Neural progenitor cell (in vitro differentiated cells): ENCODE measurements around the gene LDLRAD4. TPM values are rescaled to one million over a fixed set of nuclear protein-coding genes. Genes with fewer than 3 reads are reported as not detected.
"Not testable (repeated sequence)": the region's sequence is repeated elsewhere in the genome, so short reads cannot be mapped to it uniquely, and the experiment has no call there.

Source experiments
- DNase-seq: peaks from one replicate; pipeline ENCODE4 v3.0.0-alpha.2; 2016; ENCODE audit warnings: low spot score
- H2AFZ ChIP-seq: fragments of 200-600 bp; sonication (generic); replicated peaks from 2 replicates; pipeline ENCODE4 v1.6.1; 2016; ENCODE audit warnings: antibody characterized with exemption
- H3F3A ChIP-seq: fragments of 200-600 bp; sonication (generic); 2 replicates; pipeline ENCODE4 v1.6.1; 2016; ENCODE audit warnings: antibody characterized with exemption, low read depth
- H3K27ac ChIP-seq: fragments of 200-600 bp; sonication (generic); 2 replicates; pipeline ENCODE4 v1.5.1; 2016; ENCODE audit warnings: mild to moderate bottlenecking
- H3K27me3 ChIP-seq: fragments of 200-600 bp; sonication (generic); 2 replicates; pipeline ENCODE4 v1.6.1; 2016; ENCODE audit warnings: mild to moderate bottlenecking, moderate library complexity
- H3K36me3 ChIP-seq: fragments of 200-600 bp; sonication (generic); 2 replicates; pipeline ENCODE4 v1.5.1; 2016
- H3K4me1 ChIP-seq: fragments of 200-600 bp; sonication (generic); 2 replicates; pipeline ENCODE4 v1.6.1; 2016; ENCODE audit warnings: mixed run types
- H3K4me2 ChIP-seq: fragments of 200-600 bp; sonication (generic); 2 replicates; pipeline ENCODE4 v1.6.1; 2016
- H3K4me3 ChIP-seq: fragments of 200-600 bp; sonication (generic); 2 replicates; pipeline ENCODE4 v1.5.1; 2016
- H3K79me2 ChIP-seq: fragments of 200-600 bp; sonication (generic); 2 replicates; pipeline ENCODE4 v1.6.1; 2016; ENCODE audit warnings: low read depth
- H3K9ac ChIP-seq: fragments of 200-600 bp; sonication (generic); 2 replicates; pipeline ENCODE4 v1.6.1; 2016
- H3K9me3 ChIP-seq: fragments of 200-600 bp; sonication (generic); 2 replicates; pipeline ENCODE4 v1.5.1; 2016; ENCODE audit warnings: low read depth
- H4K20me1 ChIP-seq: fragments of 200-600 bp; sonication (generic); 2 replicates; pipeline ENCODE4 v1.6.1; 2016; ENCODE audit warnings: low read depth
- H3K27ac Mint-ChIP-seq: 3 replicates; pipeline ENCODE4 v1.8.0; 2021; ENCODE audit warnings: mixed read lengths
- H3K27me3 Mint-ChIP-seq: 2 replicates; pipeline ENCODE4 v1.8.0; 2022; ENCODE audit warnings: low read depth, mild to moderate bottlenecking, inconsistent platforms, moderate library complexity, mixed read lengths; ENCODE audit not compliant: insufficient read depth
- H3K36me3 Mint-ChIP-seq: 3 replicates; pipeline ENCODE4 v1.8.0; 2021; ENCODE audit warnings: mixed read lengths
- H3K4me1 Mint-ChIP-seq: 3 replicates; pipeline ENCODE4 v1.8.0; 2021; ENCODE audit warnings: mixed read lengths
- H3K4me3 Mint-ChIP-seq: 3 replicates; pipeline ENCODE4 v1.8.0; 2021; ENCODE audit warnings: mild to moderate bottlenecking, moderate library complexity, mixed read lengths
- H3K9me3 Mint-ChIP-seq: 3 replicates; pipeline ENCODE4 v1.8.0; 2020; ENCODE audit warnings: mixed read lengths
- EZH2 ChIP-seq: fragments of 200-600 bp; sonication (generic); IDR thresholded peaks from 2 replicates; pipeline ENCODE4 v1.6.1; 2017; ENCODE audit warnings: antibody characterized with exemption, mild to moderate bottlenecking, moderate library complexity
- EZH2phosphoT487 ChIP-seq: fragments of 200-600 bp; sonication (generic); IDR thresholded peaks from 2 replicates; pipeline ENCODE4 v1.6.1; 2017; ENCODE audit warnings: antibody characterized with exemption
- total RNA-seq: library from RNA; depleted of rRNA; stranded (reverse); fragments of >200 nt; gene quantifications from 2 replicates; pipeline ENCODE4 v1.2.3, GENCODE V29; 2015; ENCODE audit warnings: low replicate concordance
- TF ChIP-seq, protein P1 (sequence below): fragments of 200-600 bp; sonication (generic); IDR thresholded peaks from 2 replicates; pipeline ENCODE4 v1.5.1; 2017; ENCODE audit warnings: antibody characterized with exemption, mild to moderate bottlenecking

Gene LDLRAD4
- total RNA-seq, 1 donor from 2014 or later, result 0.65 TPM

DNA sequence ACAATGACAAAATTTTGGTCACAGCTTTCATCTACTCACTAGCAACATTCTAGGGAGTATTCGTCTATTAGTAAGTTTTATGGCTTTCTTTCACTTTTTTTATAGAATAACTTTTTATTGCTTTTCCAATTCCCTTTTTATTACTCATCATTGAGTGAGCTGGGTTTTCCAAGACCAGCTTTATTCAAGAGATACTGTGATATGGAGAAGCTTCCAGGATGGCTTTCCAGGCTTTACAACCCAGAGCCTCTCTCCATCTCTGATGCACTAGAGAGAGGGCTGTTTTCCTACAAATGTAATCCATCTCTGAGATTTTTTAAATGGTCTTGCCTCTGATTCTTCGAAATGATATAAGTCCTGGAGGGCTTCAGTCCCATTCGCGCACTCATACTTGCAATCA, 118.3 kb downstream of the LDLRAD4 start:
- Histone ChIP-seq H3F3A (no peaks in the 10 kb centered on the region), H2AFZ (no peak overlapping the region), H3K9me3 (peaks cover 4% of the 10 kb centered on the region), H3K4me3 (no peak overlapping the region), H3K4me2 (no peak overlapping the region), H3K9ac (no peak overlapping the region), H3K4me1 (no peaks in the 10 kb centered on the region), H3K79me2 (no peaks in the 10 kb centered on the region), H3K36me3 (no peaks in the 10 kb centered on the region), H3K27ac (no peak overlapping the region), H4K20me1 (no peaks in the 10 kb centered on the region), H3K27me3 (no peaks in the 10 kb centered on the region)
- Mint-ChIP-seq H3K9me3 (peaks cover 33% of the 10 kb centered on the region), H3K4me3 (no peak overlapping the region), H3K27ac (no peak overlapping the region), H3K36me3 (no peaks in the 10 kb centered on the region), H3K4me1 (peaks cover 4% of the 10 kb centered on the region), H3K27me3 (no peaks in the 10 kb centered on the region)
- TF ChIP-seq, protein P1, sequence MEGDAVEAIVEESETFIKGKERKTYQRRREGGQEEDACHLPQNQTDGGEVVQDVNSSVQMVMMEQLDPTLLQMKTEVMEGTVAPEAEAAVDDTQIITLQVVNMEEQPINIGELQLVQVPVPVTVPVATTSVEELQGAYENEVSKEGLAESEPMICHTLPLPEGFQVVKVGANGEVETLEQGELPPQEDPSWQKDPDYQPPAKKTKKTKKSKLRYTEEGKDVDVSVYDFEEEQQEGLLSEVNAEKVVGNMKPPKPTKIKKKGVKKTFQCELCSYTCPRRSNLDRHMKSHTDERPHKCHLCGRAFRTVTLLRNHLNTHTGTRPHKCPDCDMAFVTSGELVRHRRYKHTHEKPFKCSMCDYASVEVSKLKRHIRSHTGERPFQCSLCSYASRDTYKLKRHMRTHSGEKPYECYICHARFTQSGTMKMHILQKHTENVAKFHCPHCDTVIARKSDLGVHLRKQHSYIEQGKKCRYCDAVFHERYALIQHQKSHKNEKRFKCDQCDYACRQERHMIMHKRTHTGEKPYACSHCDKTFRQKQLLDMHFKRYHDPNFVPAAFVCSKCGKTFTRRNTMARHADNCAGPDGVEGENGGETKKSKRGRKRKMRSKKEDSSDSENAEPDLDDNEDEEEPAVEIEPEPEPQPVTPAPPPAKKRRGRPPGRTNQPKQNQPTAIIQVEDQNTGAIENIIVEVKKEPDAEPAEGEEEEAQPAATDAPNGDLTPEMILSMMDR, result no peak
- TF ChIP-seq EZH2 (no peak), EZH2phosphoT487 (no peak)
- DNase-seq, result no peak

DNA sequence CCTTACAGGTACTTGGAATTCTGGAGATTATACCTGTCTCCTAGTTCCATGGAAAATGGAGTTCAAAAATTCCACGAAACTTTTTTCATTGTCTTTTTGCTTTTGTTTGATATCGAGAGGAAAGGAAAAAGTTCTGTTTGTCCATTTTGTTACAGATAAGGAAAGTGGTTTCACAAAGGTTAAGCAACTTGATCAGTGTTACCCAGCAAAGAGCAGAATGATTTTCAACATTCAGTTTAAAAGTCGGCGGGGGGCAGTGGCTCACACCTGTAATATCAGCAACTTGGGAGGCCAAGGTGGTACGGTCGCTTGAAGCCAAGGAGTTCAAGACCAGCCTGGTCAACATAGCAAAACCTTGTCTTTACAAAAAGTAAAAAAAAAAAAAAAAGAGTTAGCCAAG, 118.8 kb downstream of the LDLRAD4 start:
- Histone ChIP-seq H3K4me2 (no peak overlapping the region), H2AFZ (no peak overlapping the region), H3K79me2 (no peaks in the 10 kb centered on the region), H3F3A (no peaks in the 10 kb centered on the region), H3K9me3 (peaks cover 4% of the 10 kb centered on the region), H4K20me1 (no peaks in the 10 kb centered on the region), H3K9ac (no peak overlapping the region), H3K4me3 (no peak overlapping the region), H3K27ac (no peak overlapping the region), H3K36me3 (no peaks in the 10 kb centered on the region), H3K27me3 (no peaks in the 10 kb centered on the region), H3K4me1 (no peaks in the 10 kb centered on the region)
- Mint-ChIP-seq H3K36me3 (no peaks in the 10 kb centered on the region), H3K9me3 (peaks cover 33% of the 10 kb centered on the region), H3K4me3 (no peak overlapping the region), H3K27me3 (no peaks in the 10 kb centered on the region), H3K27ac (no peak overlapping the region), H3K4me1 (peaks cover 4% of the 10 kb centered on the region)
- TF ChIP-seq EZH2phosphoT487, result no peak
- no peak for TF ChIP-seq EZH2
- TF ChIP-seq, protein P1, result no peak
- no peak for DNase-seq

DNA sequence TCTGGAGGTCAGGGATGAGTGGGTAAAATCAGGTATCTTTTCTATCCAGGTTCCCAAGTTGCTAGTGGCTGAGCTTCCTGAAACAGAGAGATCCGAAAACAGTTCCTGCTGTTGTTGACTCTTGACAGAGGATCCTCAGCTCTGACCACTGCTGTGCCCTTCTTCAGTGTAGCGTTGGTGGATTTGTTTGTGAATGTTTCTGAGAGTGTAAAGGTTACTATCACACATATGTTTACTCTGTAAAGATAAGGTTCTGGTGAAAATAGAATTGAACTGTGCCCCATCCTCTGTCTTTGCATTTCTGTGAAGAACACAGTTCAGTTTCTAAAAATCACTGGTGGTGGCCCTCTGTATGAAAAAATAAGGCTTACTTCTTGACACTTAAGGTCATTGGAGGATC, 119.8 kb downstream of the LDLRAD4 start:
- H3K9ac ChIP-seq, result no peak overlapping the region
- H3K9me3 ChIP-seq, result peaks cover 4% of the 10 kb centered on the region
- no peak overlapping the region for H3K27ac Mint-ChIP-seq
- peaks cover 4% of the 10 kb centered on the region for H3K4me1 Mint-ChIP-seq
- H3K4me1 ChIP-seq, result no peaks in the 10 kb centered on the region
- no peak for DNase-seq
- no peaks in the 10 kb centered on the region for H3K27me3 Mint-ChIP-seq
- H3K4me3 Mint-ChIP-seq, result no peak overlapping the region
- H2AFZ ChIP-seq, result no peak overlapping the region
- H3K4me2 ChIP-seq, result no peak overlapping the region
- H3F3A ChIP-seq, result no peaks in the 10 kb centered on the region
- no peaks in the 10 kb centered on the region for H3K36me3 Mint-ChIP-seq
- no peak overlapping the region for H3K4me3 ChIP-seq
- TF ChIP-seq, protein P1, result no peak
- TF ChIP-seq EZH2, result no peak
- TF ChIP-seq EZH2phosphoT487, result no peak
- H3K79me2 ChIP-seq, result no peaks in the 10 kb centered on the region
- no peaks in the 10 kb centered on the region for H3K27me3 ChIP-seq
- H4K20me1 ChIP-seq, result no peaks in the 10 kb centered on the region
- H3K27ac ChIP-seq, result no peak overlapping the region
- H3K9me3 Mint-ChIP-seq, result peaks cover 26% of the 10 kb centered on the region
- no peaks in the 10 kb centered on the region for H3K36me3 ChIP-seq

DNA sequence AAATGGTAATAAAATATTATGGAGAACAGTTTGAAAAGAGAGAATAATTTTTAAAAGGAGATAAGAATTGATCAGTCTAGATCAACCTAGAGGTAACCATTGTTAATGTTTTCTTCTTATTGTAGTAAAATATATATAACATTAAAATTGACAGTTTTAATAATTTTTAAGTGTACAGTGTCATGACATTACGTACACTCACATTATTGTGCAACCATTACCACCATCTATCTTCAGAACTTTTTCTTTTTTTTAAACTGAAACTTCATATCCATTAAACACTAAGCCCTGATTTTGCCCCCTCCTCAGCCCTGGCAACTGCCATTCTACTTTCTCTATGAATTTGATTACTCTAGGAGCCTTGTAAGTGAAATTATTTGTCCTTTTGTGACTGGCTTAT, 121.1 kb downstream of the LDLRAD4 start:
- no peak overlapping the region for H3K27ac Mint-ChIP-seq
- no peaks in the 10 kb centered on the region for H3K36me3 Mint-ChIP-seq
- H3K4me2 ChIP-seq, result no peak overlapping the region
- no peaks in the 10 kb centered on the region for H3K4me1 ChIP-seq
- no peaks in the 10 kb centered on the region for H3K79me2 ChIP-seq
- no peaks in the 10 kb centered on the region for H3K27me3 Mint-ChIP-seq
- H3K4me1 Mint-ChIP-seq, result peaks cover 4% of the 10 kb centered on the region
- no peaks in the 10 kb centered on the region for H3K27me3 ChIP-seq
- no peak overlapping the region for H3K4me3 Mint-ChIP-seq
- H3F3A ChIP-seq, result no peaks in the 10 kb centered on the region
- H3K27ac ChIP-seq, result no peak overlapping the region
- H3K4me3 ChIP-seq, result no peak overlapping the region
- H2AFZ ChIP-seq, result no peak overlapping the region
- peaks cover 27% of the 10 kb centered on the region for H3K9me3 Mint-ChIP-seq
- no peak for DNase-seq
- H3K9ac ChIP-seq, result no peak overlapping the region
- no peaks in the 10 kb centered on the region for H3K36me3 ChIP-seq
- H4K20me1 ChIP-seq, result no peaks in the 10 kb centered on the region
- TF ChIP-seq, protein P1, result no peak
- TF ChIP-seq EZH2 (no peak), EZH2phosphoT487 (no peak)
- peaks cover 4% of the 10 kb centered on the region for H3K9me3 ChIP-seq

DNA sequence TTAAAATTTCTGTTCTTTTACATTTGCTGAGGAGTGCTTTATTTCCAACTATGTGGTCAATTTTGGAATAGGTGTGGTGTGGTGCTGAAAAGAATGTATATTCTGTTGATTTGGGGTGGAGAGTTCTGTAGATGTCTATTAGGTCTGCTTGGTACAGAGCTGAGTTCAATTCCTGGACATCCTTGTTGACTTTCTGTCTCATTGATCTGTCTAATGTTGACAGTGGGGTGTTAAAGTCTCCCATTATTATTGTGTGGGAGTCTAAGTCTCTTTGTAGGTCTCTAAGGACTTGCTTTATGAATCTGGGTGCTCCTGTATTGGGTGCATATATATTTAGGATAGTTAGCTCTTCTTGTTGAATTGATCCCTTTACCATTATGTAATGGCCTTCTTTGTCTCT, 127.9 kb downstream of the LDLRAD4 start:
- H3K9me3 ChIP-seq, H3K27ac Mint-ChIP-seq, DNase-seq, H2AFZ ChIP-seq, H3K27me3 ChIP-seq, H3K36me3 Mint-ChIP-seq, H3K4me2 ChIP-seq, H3F3A ChIP-seq, H3K4me1 ChIP-seq, H3K27ac ChIP-seq, H3K4me1 Mint-ChIP-seq, H3K27me3 Mint-ChIP-seq, H3K4me3 ChIP-seq, H3K9ac ChIP-seq, H3K4me3 Mint-ChIP-seq, H3K79me2 ChIP-seq, H4K20me1 ChIP-seq, H3K36me3 ChIP-seq: not testable (repeated sequence)
- H3K9me3 Mint-ChIP-seq, result peaks cover 55% of the 10 kb centered on the region
